Natural killer cell (primary cell): Measurements from ENCODE around the gene ZNF236. TPM values are rescaled to one million over a fixed set of nuclear protein-coding genes. Genes with fewer than 3 reads are reported as not detected.

Source experiments
- ATAC-seq, 3 donors: fragments of 150-1000 bp in 2 of 3; fragments of 200-7000 bp in 1 of 3; cut with Tn5 transposase; 1 replicate in 1 of 3; 2 replicates in 2 of 3; pipeline ENCODE4 v1.10.0; 2021; ENCODE audit warnings: mild to moderate bottlenecking in 2 of 3, moderate library complexity in 2 of 3
- DNase-seq, 2 donors: peaks; one replicate each; pipeline versions ENCODE4 v3.0.0 to v3.0.0-alpha.2; 2013 to 2021; ENCODE audit warnings: mixed read lengths in 1 of 2
- H3K27ac ChIP-seq: one replicate; pipeline ENCODE4 v1.5.1; 2013; ENCODE audit warnings: mild to moderate bottlenecking, low read length
- H3K27me3 ChIP-seq: one replicate; pipeline ENCODE4 v1.6.1; 2013; ENCODE audit warnings: low read length; ENCODE audit not compliant: control insufficient read depth, insufficient read depth
- H3K36me3 ChIP-seq: one replicate; pipeline ENCODE4 v1.6.1; 2013; ENCODE audit warnings: low read length; ENCODE audit not compliant: control insufficient read depth, insufficient read depth
- H3K4me1 ChIP-seq: one replicate; pipeline ENCODE4 v1.6.1; 2013; ENCODE audit warnings: low read length; ENCODE audit not compliant: control insufficient read depth, insufficient read depth
- H3K4me3 ChIP-seq: one replicate; pipeline ENCODE4 v1.5.1; 2013; ENCODE audit warnings: low read length
- H3K9me3 ChIP-seq: one replicate; pipeline ENCODE4 v1.6.1; 2013; ENCODE audit warnings: low read length; ENCODE audit not compliant: control insufficient read depth, insufficient read depth
- H3K27ac Mint-ChIP-seq, 2 donors: one replicate each; pipeline ENCODE4 v1.8.0; 2022; ENCODE audit warnings: mild to moderate bottlenecking in 2 of 2, mixed read lengths in 2 of 2, moderate library complexity in 1 of 2
- H3K27me3 Mint-ChIP-seq, 2 donors: one replicate each; pipeline ENCODE4 v1.8.0; 2022; ENCODE audit warnings: low read depth in 2 of 2, mixed read lengths in 2 of 2
- H3K36me3 Mint-ChIP-seq: one replicate; pipeline ENCODE4 v1.8.0; 2022; ENCODE audit warnings: mixed read lengths
- H3K4me1 Mint-ChIP-seq, 2 donors: one replicate each; pipeline ENCODE4 v1.8.0; 2022; ENCODE audit warnings: mixed read lengths in 2 of 2
- H3K4me3 Mint-ChIP-seq: one replicate; pipeline ENCODE4 v1.8.0; 2022; ENCODE audit warnings: mild to moderate bottlenecking, moderate library complexity, mixed read lengths
- H3K9me3 Mint-ChIP-seq, 2 donors: one replicate each; pipeline ENCODE4 v1.8.0; 2022; ENCODE audit warnings: mixed read lengths in 2 of 2
- WGBS: methylation state at CpG from one replicate; pipeline ENCODE4 v1.1.7; 2013; ENCODE audit warnings: missing lambda C conversion rate; ENCODE audit not compliant: insufficient coverage; 5-methylcytosine and 5-hydroxymethylcytosine counted together
- intact Hi-C: fragments of 100-400 bp; cut with micrococcal nuclease; formaldehyde crosslinking; loops from one replicate; pipeline ENCODE4 v1.14.2; 2022
- total RNA-seq, 4 donors: library from RNA; stranded (reverse); fragments of 120-200 nt in 1 of 4; gene quantifications; one replicate each; pipeline versions ENCODE4 v1.2.3 to v1.2.4, GENCODE V29; 2013 to 2022
- TF ChIP-seq, protein P1 (sequence below): fragments of 200-600 bp; IDR thresholded peaks from one replicate; pipeline ENCODE4 v1.8.0; 2022; ENCODE audit warnings: antibody characterized with exemption

ZNF236 gene
- total RNA-seq, 3 donors from 2014 or later (not counting 1 experiment from before 2014, with no cell fraction given): 35.1 to 42.2 (median 39.7) TPM

DNA sequence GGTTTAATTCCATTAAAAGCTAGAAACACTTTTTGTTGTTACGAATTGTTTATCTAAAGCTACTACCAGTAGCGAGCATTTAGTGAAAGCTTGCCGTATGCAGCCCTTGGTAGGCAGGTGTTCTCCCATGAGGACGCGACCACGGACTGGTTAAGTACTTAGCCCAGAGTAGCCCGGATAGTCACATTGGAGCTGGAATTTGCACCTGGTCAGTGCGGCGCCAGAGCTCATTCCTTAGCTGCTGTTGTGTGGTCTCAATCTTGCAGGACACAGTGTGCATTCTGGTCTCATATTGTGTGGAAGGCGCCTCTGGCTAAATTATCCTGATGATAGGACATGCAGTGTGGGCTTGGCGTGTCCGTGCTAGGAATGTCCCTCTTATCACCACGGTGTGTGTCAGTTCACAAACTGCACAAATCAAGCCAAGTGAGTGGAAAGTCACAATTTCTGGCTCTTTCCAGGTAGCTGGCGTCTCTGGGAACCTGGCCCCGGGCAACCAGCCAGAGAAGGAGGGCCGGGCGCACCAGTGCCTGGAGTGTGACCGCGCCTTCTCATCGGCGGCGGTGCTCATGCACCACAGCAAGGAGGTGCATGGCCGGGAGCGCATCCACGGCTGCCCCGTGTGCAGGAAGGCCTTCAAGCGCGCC is 133.3 kb downstream of the ZNF236 start:
- no peak for ATAC-seq
- Histone ChIP-seq H3K9me3 (no peaks in the 10 kb centered on the region), H3K27ac (no peak overlapping the region), H3K27me3 (no peaks in the 10 kb centered on the region), H3K4me1 (no peaks in the 10 kb centered on the region), H3K36me3 (peaks cover 55% of the 10 kb centered on the region), H3K4me3 (no peak overlapping the region)
- WGBS: 98% methylated on average over 28 of the region's 28 CpGs
- Mint-ChIP-seq H3K27ac (no peak overlapping the region), H3K4me3 (no peak overlapping the region), H3K9me3 (no peaks in the 10 kb centered on the region), H3K36me3 (peaks cover 14% of the 10 kb centered on the region), H3K4me1 (peaks cover 9 to 20% of the 10 kb centered on the region in 2 donors), H3K27me3 (no peaks in the 10 kb centered on the region)
- intact Hi-C loops: no loop called here
- TF ChIP-seq, protein P1, sequence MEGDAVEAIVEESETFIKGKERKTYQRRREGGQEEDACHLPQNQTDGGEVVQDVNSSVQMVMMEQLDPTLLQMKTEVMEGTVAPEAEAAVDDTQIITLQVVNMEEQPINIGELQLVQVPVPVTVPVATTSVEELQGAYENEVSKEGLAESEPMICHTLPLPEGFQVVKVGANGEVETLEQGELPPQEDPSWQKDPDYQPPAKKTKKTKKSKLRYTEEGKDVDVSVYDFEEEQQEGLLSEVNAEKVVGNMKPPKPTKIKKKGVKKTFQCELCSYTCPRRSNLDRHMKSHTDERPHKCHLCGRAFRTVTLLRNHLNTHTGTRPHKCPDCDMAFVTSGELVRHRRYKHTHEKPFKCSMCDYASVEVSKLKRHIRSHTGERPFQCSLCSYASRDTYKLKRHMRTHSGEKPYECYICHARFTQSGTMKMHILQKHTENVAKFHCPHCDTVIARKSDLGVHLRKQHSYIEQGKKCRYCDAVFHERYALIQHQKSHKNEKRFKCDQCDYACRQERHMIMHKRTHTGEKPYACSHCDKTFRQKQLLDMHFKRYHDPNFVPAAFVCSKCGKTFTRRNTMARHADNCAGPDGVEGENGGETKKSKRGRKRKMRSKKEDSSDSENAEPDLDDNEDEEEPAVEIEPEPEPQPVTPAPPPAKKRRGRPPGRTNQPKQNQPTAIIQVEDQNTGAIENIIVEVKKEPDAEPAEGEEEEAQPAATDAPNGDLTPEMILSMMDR: no peak
- no peak for DNase-seq

DNA sequence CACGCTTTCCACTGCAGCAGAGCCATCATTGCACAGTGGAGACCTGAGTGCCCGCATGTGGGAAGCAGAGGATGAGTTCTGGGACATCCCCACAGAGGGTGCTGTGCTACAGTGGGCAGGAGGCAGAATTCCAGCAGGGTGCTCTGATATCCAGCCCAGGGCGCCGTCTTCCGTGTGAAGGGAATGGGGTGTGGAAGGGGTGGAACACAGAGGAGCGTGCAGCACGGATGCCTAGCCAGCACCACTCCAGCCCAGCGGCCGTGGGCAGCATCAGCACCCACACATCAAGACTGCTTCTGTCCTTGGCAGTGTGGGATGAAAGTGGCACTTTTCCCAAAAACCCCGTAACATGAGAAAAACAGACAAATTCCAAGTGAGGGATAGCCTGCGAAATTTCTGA is 134.3 kb downstream of the ZNF236 start:
- H3K27me3 ChIP-seq: no peaks in the 10 kb centered on the region
- H3K36me3 ChIP-seq: peaks cover 57% of the 10 kb centered on the region
- ATAC-seq: no peak
- peaks cover 9 to 18% of the 10 kb centered on the region in 2 donors for H3K4me1 Mint-ChIP-seq
- 98% methylated on average over 10 of the region's 11 CpGs for WGBS
- no peaks in the 10 kb centered on the region for H3K9me3 ChIP-seq
- no peak for DNase-seq
- no peak overlapping the region for H3K27ac Mint-ChIP-seq
- H3K4me1 ChIP-seq: no peaks in the 10 kb centered on the region
- no peak overlapping the region for H3K27ac ChIP-seq
- no peak overlapping the region for H3K4me3 ChIP-seq
- no peaks in the 10 kb centered on the region for H3K9me3 Mint-ChIP-seq
- H3K36me3 Mint-ChIP-seq: peaks cover 22% of the 10 kb centered on the region
- intact Hi-C loops: no loop called here
- no peaks in the 10 kb centered on the region for H3K27me3 Mint-ChIP-seq
- no peak overlapping the region for H3K4me3 Mint-ChIP-seq
- TF ChIP-seq, protein P1: no peak

DNA sequence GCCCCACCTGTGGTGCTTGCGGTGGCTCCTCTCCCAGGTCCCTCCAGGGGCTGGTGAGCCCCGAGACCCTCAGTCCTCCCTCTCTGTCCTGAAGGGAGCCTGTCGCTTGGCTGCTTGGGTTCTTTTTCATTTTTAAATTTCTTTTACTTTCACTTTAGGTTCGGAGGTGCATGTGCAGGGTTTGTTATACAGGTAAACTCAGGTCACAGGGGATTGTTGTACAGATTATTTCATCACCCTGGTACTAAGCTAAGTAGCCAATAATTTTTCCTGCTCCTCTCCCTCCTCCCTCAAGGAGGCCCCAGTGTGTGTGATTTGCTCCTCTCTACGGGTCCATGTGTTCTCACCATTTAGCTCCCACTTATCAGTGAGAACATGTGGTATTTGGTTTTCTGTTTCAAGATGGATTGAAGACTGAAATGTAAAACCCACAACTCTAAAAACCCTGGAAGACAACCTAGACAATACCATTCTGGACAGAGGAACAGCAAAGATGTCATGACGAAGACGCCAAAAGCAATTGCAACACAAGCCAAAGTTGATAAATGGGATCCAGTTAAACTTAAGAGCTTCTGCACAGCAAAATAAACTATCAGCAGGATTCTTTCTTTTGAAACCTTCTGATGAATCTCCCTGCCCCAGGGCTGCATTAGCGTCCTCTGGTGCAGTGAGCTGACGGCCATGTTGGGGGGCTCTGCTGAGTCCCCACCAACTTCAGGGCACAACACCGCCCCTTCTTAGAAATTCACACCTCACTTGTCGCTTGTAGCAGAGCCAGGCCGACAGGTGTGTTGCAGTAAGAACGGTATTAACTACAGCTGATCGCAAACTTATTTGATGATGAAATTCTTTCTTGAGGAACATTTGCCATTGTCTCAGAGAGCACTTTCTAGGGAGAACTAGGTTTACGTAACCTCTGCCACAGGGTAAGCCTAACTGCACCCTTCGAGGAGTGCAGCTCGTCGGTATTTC is 135.3 kb downstream of the ZNF236 start:
- Mint-ChIP-seq H3K9me3 (no peaks in the 10 kb centered on the region), H3K27ac (peak overlapping the region in 1 of 2 donors; percentile 56), H3K27me3 (no peaks in the 10 kb centered on the region), H3K4me1 (peaks cover 19 to 22% of the 10 kb centered on the region in 2 donors), H3K4me3 (peak overlapping the region; percentile 18), H3K36me3 (peaks cover 29% of the 10 kb centered on the region)
- intact Hi-C loops: no loop called here
- H3K27me3 ChIP-seq: no peaks in the 10 kb centered on the region
- H3K4me3 ChIP-seq: no peak overlapping the region
- ATAC-seq (no peak), DNase-seq (no peak)
- no peaks in the 10 kb centered on the region for H3K9me3 ChIP-seq
- 93% methylated on average over 16 of the region's 18 CpGs for WGBS
- no peaks in the 10 kb centered on the region for H3K4me1 ChIP-seq
- TF ChIP-seq, protein P1: no peak
- H3K36me3 ChIP-seq: peaks cover 50% of the 10 kb centered on the region
- no peak overlapping the region for H3K27ac ChIP-seq
